Stomach (tissue), 9 donors: Measurements from ENCODE around the gene RABL6. TPM values are rescaled to one million over a fixed set of nuclear protein-coding genes. Genes with fewer than 3 reads are reported as not detected.
"Not testable (repeated sequence)": the region's sequence is repeated elsewhere in the genome, so short reads cannot be mapped to it uniquely, and the experiment has no call there.

Experiments used
- DNase-seq, 2 donors: peaks; one replicate each; pipeline versions ENCODE4 v3.0.0 to v3.0.0-alpha.2; 2013 to 2019
- H3K27ac ChIP-seq, 5 donors: fragments of 200-600 bp in 4 of 5; sonication (generic) in 4 of 5; one replicate each; pipeline ENCODE4 v1.5.1; 2013 to 2019; ENCODE audit warnings: mild to moderate bottlenecking in 1 of 5, moderate library complexity in 1 of 5
- H3K27me3 ChIP-seq, 3 donors: fragments of 200-600 bp; sonication (generic); one replicate each; pipeline ENCODE4 v1.5.1; 2017 to 2019; ENCODE audit warnings: mixed run types in 1 of 3
- H3K36me3 ChIP-seq, 4 donors: fragments of 200-600 bp; sonication (generic); 1 replicate in 3 of 4; 2 replicates in 1 of 4; pipeline ENCODE4 v1.5.1; 2016 to 2019
- H3K4me1 ChIP-seq, 4 donors: fragments of 200-600 bp; sonication (generic); one replicate each; pipeline ENCODE4 v1.5.1; 2016 to 2019
- H3K4me3 ChIP-seq, 4 donors: fragments of 200-600 bp; sonication (generic) in 3 of 4; one replicate each; pipeline ENCODE4 v1.5.1; 2016 to 2019; ENCODE audit warnings: mild to moderate bottlenecking in 1 of 4
- H3K9me3 ChIP-seq, 4 donors: fragments of 200-600 bp; sonication (generic); one replicate each; pipeline ENCODE4 v1.5.1; 2016 to 2019
- CTCF ChIP-seq, 7 experiments: fragments of 450-650 bp in 4 of 7; fragments of 200-600 bp in 3 of 7; sonication (generic) in 3 of 7; IDR thresholded peaks; one replicate each; pipeline ENCODE4 v1.5.1; 2016 to 2019; ENCODE audit warnings: antibody characterized with exemption in 7 of 7, control low read depth in 2 of 7, mild to moderate bottlenecking in 1 of 7
- EP300 ChIP-seq: sonication (generic); formaldehyde crosslinking; IDR thresholded peaks from one replicate; pipeline ENCODE4 v1.6.1; 2017; ENCODE audit warnings: antibody characterized with exemption
- POLR2A ChIP-seq, 4 donors: fragments of 450-650 bp; IDR thresholded peaks; one replicate each; pipeline ENCODE4 v1.6.1; 2016; ENCODE audit warnings: antibody characterized with exemption in 4 of 4, control low read depth in 2 of 4, mild to moderate bottlenecking in 1 of 4, moderate library complexity in 1 of 4
- POLR2AphosphoS5 ChIP-seq, 3 donors: sonication (generic); formaldehyde crosslinking; IDR thresholded peaks; one replicate each; pipeline ENCODE4 v1.6.1; 2016; ENCODE audit warnings: antibody characterized with exemption in 3 of 3
- WGBS, 5 donors: extraction: QIAGEN DNeasy Blood & Tissue Kit in 3 of 5; methylation state at CpG; one replicate each; pipeline versions ENCODE4 v1.1.5 to v1.1.7; 2013 to 2018; 5-methylcytosine and 5-hydroxymethylcytosine counted together
- intact Hi-C: fragments of 100-400 bp; cut with DNase I; formaldehyde crosslinking; loops from one replicate; pipeline ENCODE4 v1.15.1; 2023; ENCODE audit warnings: low total_unique reads
- polyA plus RNA-seq, 3 donors: library from polyadenylated mRNA; stranded (reverse); fragments of 200-250 nt; gene quantifications; one replicate each; pipeline ENCODE4 v1.2.3, GENCODE V29; 2013
- total RNA-seq, 5 donors: library from RNA; depleted of rRNA; stranded (reverse); fragments of >200 nt; gene quantifications; one replicate each; pipeline versions ENCODE4 v1.1.0 to v1.2.3, GENCODE V29; 2014 to 2016
- donor health status: healthy with polysubstance abuse.
- donor health status: Bipolar disorder and iron deficiency.
- donor health status: healthy.

Gene RABL6
- total and polyA plus RNA-seq, 8 donors = 47.4 to 615 (median 62.9) TPM

DNA sequence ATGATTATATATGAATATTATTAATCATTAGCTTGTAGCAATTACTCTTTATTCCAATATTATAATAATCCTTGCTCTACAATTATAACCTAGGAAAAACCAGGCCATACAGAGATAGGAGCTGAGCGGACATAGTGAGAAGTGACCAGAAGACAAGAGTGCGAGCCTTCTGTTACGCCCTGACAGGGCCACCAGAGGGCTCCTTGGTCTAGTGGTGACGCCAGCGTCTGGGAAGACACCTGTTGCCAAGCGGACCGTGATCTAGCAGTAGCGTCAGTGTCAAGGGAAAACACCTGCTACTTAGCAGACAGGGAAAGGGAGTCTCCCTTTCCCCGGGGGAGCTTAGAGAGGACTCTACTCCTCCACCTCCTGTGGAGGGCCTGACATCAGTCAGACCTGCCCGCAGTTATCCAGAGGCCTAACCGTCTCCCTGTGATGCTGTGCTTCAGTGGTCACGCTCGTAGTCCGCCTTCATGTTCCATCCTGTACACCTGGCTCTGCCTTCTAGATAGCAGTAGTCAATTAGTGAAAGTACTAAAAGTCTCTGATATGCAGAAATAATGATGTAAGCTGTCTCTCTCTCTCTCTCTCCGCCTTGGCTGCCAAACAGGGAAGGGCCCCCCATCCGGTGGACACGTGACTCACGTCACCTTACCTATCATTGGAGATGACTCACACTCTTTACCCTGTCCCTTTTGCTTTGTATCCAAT, 41.2 kb upstream of the RABL6 start:
- H3K4me1 ChIP-seq = peaks cover 0 to 14% (median 13%) of the 10 kb centered on the region in 4 donors
- intact Hi-C loops, H3K27ac ChIP-seq, H3K36me3 ChIP-seq, H3K9me3 ChIP-seq, H3K4me3 ChIP-seq: not testable (repeated sequence)
- 39 to 50% (median 41%) methylated on average over 13 to 18 of the region's 18 CpGs for WGBS, 5 donors
- TF ChIP-seq CTCF (IDR thresholded peaks at IDR 0.05) = peak in 2 of 7 experiments; percentile 21 to 42
- peak; percentile 50 to 66 for DNase-seq
- peaks cover 0 to 67% (median 12%) of the 10 kb centered on the region in 3 donors for H3K27me3 ChIP-seq

DNA sequence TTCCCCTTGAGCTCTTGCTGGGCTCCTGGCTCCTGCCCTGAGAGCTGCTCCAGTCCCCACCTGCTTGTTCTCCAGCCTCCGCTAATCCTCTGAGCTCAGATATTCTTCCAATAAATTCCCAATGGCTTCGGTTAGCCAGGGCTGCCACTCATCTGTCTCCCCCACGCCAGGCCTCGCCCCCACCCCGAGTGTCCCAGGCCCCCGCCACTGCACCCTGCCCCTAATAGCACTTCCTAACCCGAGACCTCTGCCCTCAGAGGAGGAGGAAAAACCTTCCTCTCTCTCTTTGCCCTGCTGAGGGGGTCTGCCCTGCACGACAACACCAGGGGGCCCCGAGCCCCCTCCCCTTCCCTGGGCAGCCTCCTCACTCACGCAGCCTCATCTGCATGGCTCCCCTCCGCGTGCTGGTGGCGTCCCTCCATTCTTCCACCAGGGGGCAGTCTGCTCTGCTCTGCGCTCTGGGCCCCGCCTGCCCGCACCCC, 38.0 kb upstream of the RABL6 start:
- Histone ChIP-seq H3K4me3 (no peak overlapping the region), H3K4me1 (peaks cover 0 to 4% (median 4%) of the 10 kb centered on the region in 4 donors), H3K36me3 (no peaks in the 10 kb centered on the region), H3K27me3 (peaks cover 0 to 36% (median 0%) of the 10 kb centered on the region in 3 donors), H3K9me3 (peaks cover 0 to 7% (median 6%) of the 10 kb centered on the region in 4 donors), H3K27ac (no peak overlapping the region)
- no peak for TF ChIP-seq POLR2AphosphoS5 (IDR thresholded peaks at IDR 0.05)
- TF ChIP-seq CTCF (IDR thresholded peaks at IDR 0.05) = peak in 4 of 7 experiments; percentile 24 to 58 (median 46)
- TF ChIP-seq EP300 = no peak
- intact Hi-C loops = no loop called here
- 5 to 14% (median 10%) methylated on average over 14 to 16 of the region's 16 CpGs for WGBS, 5 donors
- DNase-seq = peak in 1 of 2 donors; percentile 64

DNA sequence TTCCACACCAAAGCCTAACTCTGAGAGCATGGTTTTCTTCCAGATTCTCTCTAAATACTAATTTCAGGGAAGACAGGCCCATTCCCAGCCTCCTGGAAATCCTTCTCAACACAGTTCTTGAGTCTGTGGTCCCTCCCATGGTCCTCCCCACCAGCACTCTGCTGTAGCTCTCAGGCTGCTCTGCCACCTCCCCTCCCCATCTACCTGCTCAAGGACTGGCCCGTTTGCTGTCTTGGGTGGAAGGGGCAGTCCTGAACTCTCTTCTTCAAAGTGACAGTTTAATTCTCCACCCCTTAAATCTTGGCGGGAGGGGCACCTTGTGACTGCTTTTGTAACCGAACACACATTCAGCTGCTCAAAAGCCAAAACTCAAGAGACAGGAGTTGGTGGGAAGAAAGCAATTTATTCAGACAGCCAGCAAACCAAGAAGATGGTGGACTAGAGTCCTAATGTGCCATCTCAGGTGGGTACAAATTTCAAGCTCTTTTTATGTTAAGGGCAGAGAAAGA, 35.8 kb upstream of the RABL6 start:
- intact Hi-C loops = no loop called here
- DNase-seq = no peak

More for the DNA sequence above, 35.8 kb upstream of the RABL6 start:
- H3K27ac ChIP-seq = no peak overlapping the region
- H3K27me3 ChIP-seq = peaks cover 0 to 24% (median 0%) of the 10 kb centered on the region in 3 donors
- WGBS, 5 donors = 65 to 79% (median 68%) methylated on average over 3 of the region's 3 CpGs
- TF ChIP-seq POLR2AphosphoS5 (IDR thresholded peaks at IDR 0.05) = no peak
- no peak for TF ChIP-seq EP300
- no peak for TF ChIP-seq POLR2A (IDR thresholded peaks at IDR 0.05)
- TF ChIP-seq CTCF (IDR thresholded peaks at IDR 0.05) = no peak
- H3K36me3 ChIP-seq = no peaks in the 10 kb centered on the region
- no peak overlapping the region for H3K4me3 ChIP-seq
- peaks cover 0 to 7% (median 6%) of the 10 kb centered on the region in 4 donors for H3K9me3 ChIP-seq
- peaks cover 0 to 4% (median 2%) of the 10 kb centered on the region in 4 donors for H3K4me1 ChIP-seq
